ENCODE data around the gene KNTC1. TPM values are rescaled to one million over a fixed set of nuclear protein-coding genes. Genes with fewer than 3 reads are reported as not detected.
A peak's percentile ranks its signal among the peaks of the same experiment; 100 is the strongest.

The KNTC1 gene
- total and polyA plus RNA-seq, 2 of the 8 experiments (the other 6 are each of a cell fraction or from before 2014, with no cell fraction given): 52.7 to 80.2 TPM

DNA sequence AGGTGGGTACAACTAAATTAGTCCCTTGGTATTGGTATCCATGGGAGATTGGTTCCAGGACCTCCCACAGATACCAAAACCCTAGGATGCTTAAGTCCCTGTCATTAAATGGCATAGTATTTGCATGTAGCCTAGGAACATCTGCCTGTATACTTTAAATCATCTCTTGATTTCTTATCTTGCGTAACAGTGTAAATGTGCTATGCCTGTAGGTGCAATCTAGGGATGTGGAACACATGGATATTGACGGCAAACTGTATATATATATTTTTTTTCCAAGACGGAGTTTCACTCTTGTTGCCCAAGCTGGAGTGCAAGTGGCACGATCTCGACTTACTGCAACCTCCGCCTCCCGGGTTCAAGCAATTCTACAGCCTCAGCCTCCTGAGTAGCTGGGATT lies 1.5 kb downstream of the KNTC1 start:
- no peak overlapping the region for H2BK12ac ChIP-seq (ENCODE audit: low read depth, low read length)
- H3K9ac ChIP-seq (replicated peaks in 1 of 4; ENCODE audit: extremely low read depth in 1 of 4, low read depth in 3 of 4, low read length in 3 of 4): no peak overlapping the region
- H4K5ac ChIP-seq (ENCODE audit: insufficient read length, low read depth, low read length): no peak overlapping the region
- no peak overlapping the region for H4K91ac ChIP-seq (replicated peaks; ENCODE audit: insufficient read length, low read length)
- no peak overlapping the region for H2BK20ac ChIP-seq (ENCODE audit: low read length)
- DNase-seq (ENCODE audit: low read depth in 1 of 2, low spot score in 2 of 2) (no peak), FAIRE-seq (no peak)
- peaks cover 0 to 10% of the 10 kb centered on the region in 2 experiments for H4K20me1 ChIP-seq (replicated peaks in 1 of 2; ENCODE audit: control insufficient read depth in 1 of 2, insufficient read depth in 2 of 2, low read length in 2 of 2)
- 85% methylated on average over 7 of the region's 7 CpGs; no CpG with 5 or more reads in 1 of the 2 experiments for WGBS, 2 experiments (ENCODE audit: extremely low coverage in 1 of 2, insufficient coverage in 1 of 2, insufficient read length in 1 of 2, insufficient replicate concordance in 2 of 2, low coverage in 1 of 2, low lambda C conversion rate in 2 of 2, missing lambda C conversion rate in 1 of 2)
- H3K18ac ChIP-seq (ENCODE audit: extremely low read depth, low read length): no peak overlapping the region
- H3K27me3 ChIP-seq (replicated peaks in 1 of 4; ENCODE audit: control insufficient read depth in 3 of 4, extremely low read depth in 1 of 4, insufficient read depth in 3 of 4, low read length in 3 of 4): no peaks in the 10 kb centered on the region
- peak overlapping the region in 2 of 4 experiments; percentile 90 to 96; a peak in 3 of 8 replicates for H3K4me3 ChIP-seq (ENCODE audit: extremely low read depth in 1 of 4, insufficient read depth in 2 of 4, low read depth in 3 of 4, low read length in 4 of 4)
- H2BK15ac ChIP-seq (ENCODE audit: low read length): no peak overlapping the region
- no peaks in the 10 kb centered on the region; a peak in 4 of 7 replicates for H3K4me1 ChIP-seq (replicated peaks in 1 of 4; ENCODE audit: control insufficient read depth in 3 of 4, insufficient read depth in 4 of 4, low read length in 3 of 4)
- H2AK5ac ChIP-seq (ENCODE audit: low read depth, low read length): no peak overlapping the region
- no peak overlapping the region for H3K23ac ChIP-seq (ENCODE audit: insufficient read length)
- H3K9me3 ChIP-seq (ENCODE audit: insufficient read depth in 2 of 2, low read depth in 1 of 2, low read length in 1 of 2): no peaks in the 10 kb centered on the region
- peaks cover 10% of the 10 kb centered on the region for H3K23me2 ChIP-seq (ENCODE audit: low read depth, low read length)
- H2BK120ac ChIP-seq (replicated peaks; ENCODE audit: low read depth, low read length): no peak overlapping the region
- no peak overlapping the region for H2BK5ac ChIP-seq (ENCODE audit: low read depth, low read length)
- CTCF ChIA-PET (ENCODE audit: partially characterized antibody): no interaction called here
- no peak overlapping the region for H3K4ac ChIP-seq (replicated peaks; ENCODE audit: insufficient read length, low read depth, low read length)
- H3K79me2 ChIP-seq (ENCODE audit: control insufficient read depth in 1 of 2, insufficient read depth in 2 of 2, low read length in 2 of 2): peaks cover 36 to 83% of the 10 kb centered on the region in 2 experiments
- no peak overlapping the region for H2AFZ ChIP-seq (ENCODE audit: low read length)
- POLR2A ChIA-PET (ENCODE audit: partially characterized antibody): interaction anchor here (1.5 to 49.0 kb wide), 4 partner anchors 2 to 65 kb away, joined by 4 to 1221 read pairs (median 622); partner anchors contain the start of genes KNTC1, RSRC2 and ZCCHC8
- H3K4me2 ChIP-seq (ENCODE audit: insufficient read depth in 1 of 2, low read depth in 2 of 2, low read length in 2 of 2): peak overlapping the region; percentile 82 to 93; a peak in 3 of 4 replicates
- H3K56ac ChIP-seq (replicated peaks; ENCODE audit: insufficient read length, low read depth, low read length): no peak overlapping the region
- H4K8ac ChIP-seq (ENCODE audit: extremely low read depth, insufficient read depth, low read length): no peak overlapping the region
- peaks cover 3% of the 10 kb centered on the region; the same call in 1 of the 2 replicates for H3K79me1 ChIP-seq (ENCODE audit: low read depth, low read length)
- H3K27ac ChIP-seq (ENCODE audit: low read depth, low read length): no peak overlapping the region
- TF ChIP-seq RAD21 (IDR thresholded peaks at IDR 0.05 in 1 of 2, conservative IDR thresholded peaks at IDR 0.05 in 1 of 2; ENCODE audit: low read depth in 2 of 2, low read length in 2 of 2) (no peak), SUZ12 (IDR thresholded peaks at IDR 0.05; ENCODE audit: low read length) (no peak)
- H3K14ac ChIP-seq (ENCODE audit: insufficient read length): no peak overlapping the region
- H3K36me3 ChIP-seq (ENCODE audit: control insufficient read depth in 2 of 4, insufficient read depth in 4 of 4, low read length in 3 of 4): peaks cover 0 to 37% (median 14%) of the 10 kb centered on the region in 4 experiments; a peak in 4 of 8 replicates
